ENCODE data around the gene MYO1C.
"Not testable (repeated sequence)": the region's sequence is repeated elsewhere in the genome, so short reads cannot be mapped to it uniquely, and the experiment has no call there.

MYO1C gene

GRCh38 chr17:1453694-1454093 lies 38.8 kb downstream of the MYO1C start:
- not testable (repeated sequence) for H3K4ac ChIP-seq (ENCODE audit: low read depth in 1 of 2, low read length in 2 of 2); H3K9me3 ChIP-seq (ENCODE audit: control insufficient read depth, low read length); DNase-seq; H2AK5ac ChIP-seq (ENCODE audit: low read length, severe bottlenecking); H3K27me3 ChIP-seq (ENCODE audit: control insufficient read depth in 1 of 2, insufficient read depth in 1 of 2, low read length in 2 of 2); H3K4me2 ChIP-seq (ENCODE audit: low read length, poor library complexity, severe bottlenecking); H3K18ac ChIP-seq (ENCODE audit: low read depth in 1 of 2, low read length in 2 of 2); H2BK15ac ChIP-seq (ENCODE audit: low read depth, poor library complexity, severe bottlenecking); H3K14ac ChIP-seq (ENCODE audit: low read length in 2 of 2); H3K79me1 ChIP-seq (replicated peaks; ENCODE audit: low read length, poor library complexity, severe bottlenecking); H3K27ac ChIP-seq (ENCODE audit: low read length, poor library complexity, severe bottlenecking); H4K8ac ChIP-seq (ENCODE audit: low read length); H4K91ac ChIP-seq (ENCODE audit: low read length); H3K4me3 ChIP-seq (ENCODE audit: insufficient read depth in 1 of 2, low read depth in 1 of 2, low read length in 2 of 2); H2BK5ac ChIP-seq (ENCODE audit: low read depth, low read length, poor library complexity, severe bottlenecking); H3K9ac ChIP-seq (ENCODE audit: low read length); H2BK12ac ChIP-seq (ENCODE audit: low read length in 2 of 2); H3K23ac ChIP-seq (ENCODE audit: low read length in 2 of 2); H2BK120ac ChIP-seq (ENCODE audit: low read depth, low read length); H2AFZ ChIP-seq (ENCODE audit: low read depth, low read length)
- peaks cover 16% of the 10 kb centered on the region for H3K4me1 ChIP-seq (ENCODE audit: control insufficient read depth, insufficient read depth, low read depth, low read length)
- peaks cover 12 to 23% of the 10 kb centered on the region in 2 experiments for H3K36me3 ChIP-seq (ENCODE audit: control insufficient read depth in 1 of 2, insufficient read depth in 2 of 2, low read depth in 1 of 2, low read length in 2 of 2)
- WGBS: over 99% methylated on average over 10 of the region's 11 CpGs

DNA sequence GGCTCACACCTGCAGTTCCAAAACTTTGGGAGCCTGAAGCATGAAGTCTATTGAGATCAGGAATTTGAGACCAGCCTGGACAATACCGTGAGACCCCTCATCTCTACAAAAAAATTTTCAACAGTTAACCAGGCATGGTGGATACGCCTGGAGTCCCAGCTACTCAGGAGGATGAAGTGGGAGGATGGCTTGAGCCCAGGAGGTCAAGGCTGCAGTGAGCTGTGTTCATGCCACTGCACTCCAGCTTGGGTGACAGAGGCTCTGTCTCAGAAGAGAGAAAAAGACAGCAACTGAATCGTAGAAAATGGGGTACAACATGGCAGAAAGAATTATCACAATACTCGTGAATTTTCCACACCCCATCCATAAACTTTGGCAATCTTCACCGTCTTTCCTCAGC lies 39.6 kb downstream of the MYO1C start:
- H3K27me3 ChIP-seq (ENCODE audit: control insufficient read depth in 1 of 2, insufficient read depth in 1 of 2, low read length in 2 of 2): no peaks in the 10 kb centered on the region
- H2BK120ac ChIP-seq (ENCODE audit: low read depth, low read length): no peak overlapping the region
- peaks cover 18 to 23% of the 10 kb centered on the region in 2 experiments for H3K36me3 ChIP-seq (ENCODE audit: control insufficient read depth in 1 of 2, insufficient read depth in 2 of 2, low read depth in 1 of 2, low read length in 2 of 2)
- H2BK5ac ChIP-seq (ENCODE audit: low read depth, low read length, poor library complexity, severe bottlenecking): no peak overlapping the region
- no peak overlapping the region for H2BK15ac ChIP-seq (ENCODE audit: low read depth, poor library complexity, severe bottlenecking)
- peaks cover 4% of the 10 kb centered on the region for H3K79me1 ChIP-seq (replicated peaks; ENCODE audit: low read length, poor library complexity, severe bottlenecking)
- H3K4me2 ChIP-seq (ENCODE audit: low read length, poor library complexity, severe bottlenecking): no peak overlapping the region
- no peak overlapping the region for H3K23ac ChIP-seq (ENCODE audit: low read length in 2 of 2)
- peaks cover 16% of the 10 kb centered on the region for H3K4me1 ChIP-seq (ENCODE audit: control insufficient read depth, insufficient read depth, low read depth, low read length)
- no peak overlapping the region for H3K18ac ChIP-seq (ENCODE audit: low read depth in 1 of 2, low read length in 2 of 2)
- H2AFZ ChIP-seq (ENCODE audit: low read depth, low read length): no peak overlapping the region
- no peak for DNase-seq
- H2AK5ac ChIP-seq (ENCODE audit: low read length, severe bottlenecking): no peak overlapping the region
- no peak overlapping the region for H2BK12ac ChIP-seq (ENCODE audit: low read length in 2 of 2)
- H3K27ac ChIP-seq (ENCODE audit: low read length, poor library complexity, severe bottlenecking): no peak overlapping the region
- H4K8ac ChIP-seq (ENCODE audit: low read length): no peak overlapping the region
- H3K4me3 ChIP-seq (ENCODE audit: insufficient read depth in 1 of 2, low read depth in 1 of 2, low read length in 2 of 2): no peak overlapping the region
- H3K14ac ChIP-seq (ENCODE audit: low read length in 2 of 2): no peak overlapping the region
- 100% methylated on average over 1 of the region's 5 CpGs for WGBS
- H3K4ac ChIP-seq (ENCODE audit: low read depth in 1 of 2, low read length in 2 of 2): no peak overlapping the region
- no peaks in the 10 kb centered on the region for H3K9me3 ChIP-seq (ENCODE audit: control insufficient read depth, low read length)
- no peak overlapping the region for H3K9ac ChIP-seq (ENCODE audit: low read length)
- H4K91ac ChIP-seq (ENCODE audit: low read length): no peak overlapping the region

DNA sequence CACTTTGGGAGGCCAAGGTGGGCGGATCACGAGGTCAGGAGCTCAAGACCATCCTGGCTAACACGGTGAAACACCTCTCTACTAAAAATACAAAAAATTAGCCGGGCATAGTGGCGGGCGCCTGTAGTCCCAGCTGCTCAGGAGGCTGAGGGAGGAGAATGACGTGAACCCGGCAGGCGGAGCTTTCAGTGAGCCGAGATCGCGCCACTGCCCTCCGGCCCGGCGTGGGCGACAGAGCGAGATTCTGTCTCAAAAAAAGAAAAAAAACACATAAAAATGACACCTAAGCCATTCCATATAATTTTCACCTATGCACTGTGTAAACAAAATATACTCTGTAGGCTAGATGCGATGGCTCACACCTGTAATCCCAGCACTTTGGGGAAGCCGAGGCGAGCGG lies 42.2 kb downstream of the MYO1C start:
- H2AK5ac ChIP-seq (ENCODE audit: low read length, severe bottlenecking); H4K8ac ChIP-seq (ENCODE audit: low read length); H3K23ac ChIP-seq (ENCODE audit: low read length in 2 of 2); H3K79me1 ChIP-seq (replicated peaks; ENCODE audit: low read length, poor library complexity, severe bottlenecking); H3K4me3 ChIP-seq (ENCODE audit: insufficient read depth in 1 of 2, low read depth in 1 of 2, low read length in 2 of 2); H3K18ac ChIP-seq (ENCODE audit: low read depth in 1 of 2, low read length in 2 of 2); H3K27me3 ChIP-seq (ENCODE audit: control insufficient read depth in 1 of 2, insufficient read depth in 1 of 2, low read length in 2 of 2); H2BK5ac ChIP-seq (ENCODE audit: low read depth, low read length, poor library complexity, severe bottlenecking); H2BK15ac ChIP-seq (ENCODE audit: low read depth, poor library complexity, severe bottlenecking); H4K91ac ChIP-seq (ENCODE audit: low read length); H3K4me2 ChIP-seq (ENCODE audit: low read length, poor library complexity, severe bottlenecking); H2BK120ac ChIP-seq (ENCODE audit: low read depth, low read length); H3K14ac ChIP-seq (ENCODE audit: low read length in 2 of 2); H3K4ac ChIP-seq (ENCODE audit: low read depth in 1 of 2, low read length in 2 of 2); H2AFZ ChIP-seq (ENCODE audit: low read depth, low read length); H3K27ac ChIP-seq (ENCODE audit: low read length, poor library complexity, severe bottlenecking); H3K9ac ChIP-seq (ENCODE audit: low read length); DNase-seq; H3K9me3 ChIP-seq (ENCODE audit: control insufficient read depth, low read length); H2BK12ac ChIP-seq (ENCODE audit: low read length in 2 of 2): not testable (repeated sequence)
- Histone ChIP-seq H3K36me3 (ENCODE audit: control insufficient read depth in 1 of 2, insufficient read depth in 2 of 2, low read depth in 1 of 2, low read length in 2 of 2) (peaks cover 25 to 27% of the 10 kb centered on the region in 2 experiments), H3K4me1 (ENCODE audit: control insufficient read depth, insufficient read depth, low read depth, low read length) (peaks cover 11% of the 10 kb centered on the region)
- 96% methylated on average over 16 of the region's 21 CpGs for WGBS

DNA sequence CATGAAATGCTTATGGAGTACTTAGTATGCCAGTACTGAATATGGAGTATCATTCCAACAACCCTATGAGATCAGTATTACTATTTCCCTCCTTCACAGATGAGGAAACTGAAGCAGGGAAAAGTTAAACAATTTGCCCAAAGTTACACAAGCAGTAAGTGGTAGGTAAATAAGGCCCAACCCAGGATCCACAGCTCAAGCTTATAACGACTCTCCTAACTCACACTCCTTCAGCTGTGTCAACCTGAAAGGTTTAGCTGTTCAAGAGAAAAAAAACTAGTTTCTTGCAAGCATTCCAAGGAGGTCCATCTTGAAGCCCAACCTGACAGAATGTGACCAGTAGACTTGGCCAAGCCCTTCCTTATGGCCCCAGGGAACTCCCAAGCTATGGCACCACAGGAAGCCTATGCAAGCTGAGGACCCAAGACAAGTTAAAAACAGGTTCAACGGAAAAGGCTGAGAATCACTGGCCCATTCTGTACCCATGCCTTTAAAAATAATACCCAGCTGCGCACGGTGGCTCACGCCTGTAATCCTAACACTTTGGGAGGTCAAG lies 43.0 kb downstream of the MYO1C start:
- Histone ChIP-seq H3K9me3 (ENCODE audit: control insufficient read depth, low read length) (no peaks in the 10 kb centered on the region), H3K4me3 (ENCODE audit: insufficient read depth in 1 of 2, low read depth in 1 of 2, low read length in 2 of 2) (no peak overlapping the region), H3K27ac (ENCODE audit: low read length, poor library complexity, severe bottlenecking) (no peak overlapping the region), H3K9ac (ENCODE audit: low read length) (no peak overlapping the region), H2BK12ac (ENCODE audit: low read length in 2 of 2) (no peak overlapping the region), H2AFZ (ENCODE audit: low read depth, low read length) (no peak overlapping the region), H3K18ac (ENCODE audit: low read depth in 1 of 2, low read length in 2 of 2) (no peak overlapping the region), H3K4ac (ENCODE audit: low read depth in 1 of 2, low read length in 2 of 2) (no peak overlapping the region), H2BK15ac (ENCODE audit: low read depth, poor library complexity, severe bottlenecking) (no peak overlapping the region), H3K4me2 (ENCODE audit: low read length, poor library complexity, severe bottlenecking) (no peak overlapping the region), H4K91ac (ENCODE audit: low read length) (no peak overlapping the region), H3K79me1 (replicated peaks; ENCODE audit: low read length, poor library complexity, severe bottlenecking) (no peaks in the 10 kb centered on the region), H3K27me3 (ENCODE audit: control insufficient read depth in 1 of 2, insufficient read depth in 1 of 2, low read length in 2 of 2) (no peaks in the 10 kb centered on the region), H2BK5ac (ENCODE audit: low read depth, low read length, poor library complexity, severe bottlenecking) (no peak overlapping the region), H4K8ac (ENCODE audit: low read length) (no peak overlapping the region), H3K36me3 (ENCODE audit: control insufficient read depth in 1 of 2, insufficient read depth in 2 of 2, low read depth in 1 of 2, low read length in 2 of 2) (peaks cover 25 to 27% of the 10 kb centered on the region in 2 experiments), H2AK5ac (ENCODE audit: low read length, severe bottlenecking) (no peak overlapping the region), H3K4me1 (ENCODE audit: control insufficient read depth, insufficient read depth, low read depth, low read length) (peaks cover 10% of the 10 kb centered on the region), H3K23ac (ENCODE audit: low read length in 2 of 2) (no peak overlapping the region), H3K14ac (ENCODE audit: low read length in 2 of 2) (no peak overlapping the region), H2BK120ac (ENCODE audit: low read depth, low read length) (no peak overlapping the region)
- DNase-seq: no peak
- 92% methylated on average over 5 of the region's 5 CpGs for WGBS

Data from mesenchymal stem cell (in vitro differentiated cells and primary cell).